GM23338 (cell line): ENCODE data around the gene SCAF4. TPM values are rescaled to one million over a fixed set of nuclear protein-coding genes. Genes with fewer than 3 reads are reported as not detected.

Experiments
- ATAC-seq: fragments of 200-7000 bp; cut with Tn5 transposase; 3 replicates; pipeline ENCODE4 v1.9.1; 2020
- DNase-seq: peaks from one replicate; pipeline ENCODE4 v3.0.0-alpha.2; 2015; ENCODE audit warnings: low spot score
- H2AFZ ChIP-seq: fragments of 200-600 bp; sonication (generic); 2 replicates; pipeline ENCODE4 v1.8.0; 2016; ENCODE audit warnings: antibody characterized with exemption, mild to moderate bottlenecking, moderate library complexity
- H3F3A ChIP-seq: fragments of 200-600 bp; sonication (generic); replicated peaks from 2 replicates; pipeline ENCODE4 v1.8.0; 2017; ENCODE audit warnings: antibody characterized with exemption, mixed run types, low read depth
- H3K27ac ChIP-seq: fragments of 200-600 bp; sonication (generic); 2 replicates; pipeline ENCODE4 v1.6.1; 2016; ENCODE audit warnings: low read depth
- H3K27me3 ChIP-seq: fragments of 200-600 bp; sonication (generic); 2 replicates; pipeline ENCODE4 v1.8.0; 2016; ENCODE audit warnings: mild to moderate bottlenecking, mixed run types, moderate library complexity; ENCODE audit not compliant: insufficient read depth
- H3K36me3 ChIP-seq: fragments of 200-600 bp; sonication (generic); 2 replicates; pipeline ENCODE4 v1.8.0; 2016; ENCODE audit warnings: mild to moderate bottlenecking; ENCODE audit not compliant: insufficient read depth
- H3K4me1 ChIP-seq: fragments of 200-600 bp; sonication (generic); 2 replicates; pipeline ENCODE4 v1.8.0; 2016; ENCODE audit warnings: mild to moderate bottlenecking, moderate library complexity; ENCODE audit not compliant: insufficient read depth
- H3K4me2 ChIP-seq: fragments of 200-600 bp; sonication (generic); 2 replicates; pipeline ENCODE4 v1.7.1; 2017; ENCODE audit warnings: mixed run types
- H3K4me3 ChIP-seq: fragments of 200-600 bp; sonication (generic); 2 replicates; pipeline ENCODE4 v1.6.1; 2016; ENCODE audit warnings: mixed run types
- H3K79me2 ChIP-seq: fragments of 200-600 bp; sonication (generic); replicated peaks from 2 replicates; pipeline ENCODE4 v1.8.0; 2017; ENCODE audit warnings: mild to moderate bottlenecking; ENCODE audit not compliant: insufficient read depth
- H3K9me2 ChIP-seq: fragments of 200-600 bp; sonication (generic); 2 replicates; pipeline ENCODE4 v1.8.0; 2017; ENCODE audit not compliant: insufficient read depth
- H4K20me1 ChIP-seq: fragments of 200-600 bp; sonication (generic); replicated peaks from 2 replicates; pipeline ENCODE4 v1.8.0; 2017; ENCODE audit warnings: mild to moderate bottlenecking; ENCODE audit not compliant: insufficient read depth
- H3K27ac Mint-ChIP-seq: 2 replicates; pipeline ENCODE4 v1.8.0; 2020; ENCODE audit warnings: inconsistent platforms, mild to moderate bottlenecking, moderate library complexity, mixed read lengths
- H3K27me3 Mint-ChIP-seq: 3 replicates; pipeline ENCODE4 v1.8.0; 2022; ENCODE audit warnings: low read depth, mild to moderate bottlenecking, moderate library complexity, mixed read lengths, inconsistent platforms; ENCODE audit not compliant: insufficient read depth, poor library complexity
- H3K36me3 Mint-ChIP-seq: 3 replicates; pipeline ENCODE4 v1.8.0; 2021; ENCODE audit warnings: low read depth, mild to moderate bottlenecking, inconsistent platforms, moderate library complexity, mixed read lengths
- H3K4me1 Mint-ChIP-seq: 3 replicates; pipeline ENCODE4 v1.8.0; 2020; ENCODE audit warnings: mild to moderate bottlenecking, inconsistent platforms, mixed read lengths
- H3K4me3 Mint-ChIP-seq: 3 replicates; pipeline ENCODE4 v1.8.0; 2021; ENCODE audit warnings: moderate library complexity, mild to moderate bottlenecking, inconsistent platforms, mixed read lengths
- H3K9me3 Mint-ChIP-seq: 3 replicates; pipeline ENCODE4 v1.8.0; 2020; ENCODE audit warnings: moderate library complexity, mild to moderate bottlenecking, inconsistent platforms, mixed read lengths
- CREB1 ChIP-seq: fragments of 250-450 bp; sonication (Bioruptor Pico); IDR thresholded peaks from 2 replicates; pipeline ENCODE4 v1.5.0; 2020; ENCODE audit warnings: low read depth, mild to moderate bottlenecking, moderate library complexity
- EZH2 ChIP-seq: fragments of 200-600 bp; sonication (generic); IDR thresholded peaks from one replicate; pipeline ENCODE4 v1.8.0; 2017; ENCODE audit warnings: antibody characterized with exemption, mild to moderate bottlenecking, low read depth; ENCODE audit not compliant: unreplicated experiment
- EZH2phosphoT487 ChIP-seq: fragments of 200-600 bp; sonication (generic); IDR thresholded peaks from one replicate; pipeline ENCODE4 v1.8.1; 2018; ENCODE audit warnings: antibody characterized with exemption; ENCODE audit not compliant: unreplicated experiment
- JUNB ChIP-seq: IDR thresholded peaks from one replicate; pipeline ENCODE4 v1.6.1; 2016; ENCODE audit warnings: antibody characterized with exemption; ENCODE audit not compliant: unreplicated experiment
- POLR2AphosphoS5 ChIP-seq: IDR thresholded peaks from 2 replicates; pipeline ENCODE4 v1.6.1; 2016; ENCODE audit warnings: antibody characterized with exemption, low read depth
- STAT1 ChIP-seq: IDR thresholded peaks from one replicate; pipeline ENCODE4 v1.6.1; 2016; ENCODE audit warnings: antibody characterized with exemption; ENCODE audit not compliant: unreplicated experiment
- ZNF114 ChIP-seq: fragments of 250-450 bp; sonication (Bioruptor Pico); IDR thresholded peaks from 2 replicates; pipeline ENCODE4 v1.5.0; 2020; ENCODE audit warnings: mild to moderate bottlenecking, moderate library complexity
- ZNF331 ChIP-seq: fragments of 250-450 bp; sonication (Bioruptor Pico); IDR thresholded peaks from 2 replicates; pipeline ENCODE4 v1.5.0; 2020; ENCODE audit warnings: low read depth, mild to moderate bottlenecking, moderate library complexity
- polyA plus RNA-seq: library from polyadenylated mRNA; unstranded; fragments of >200 nt; fragmentation: Nextera tagmentation; extraction: Ambion mirVana; gene quantifications from 2 replicates; pipeline ENCODE4 v1.2.1, GENCODE V29; 2016
- total RNA-seq: library from RNA; depleted of rRNA; stranded (reverse); fragments of >200 nt; shearing (Covaris generic); gene quantifications from 2 replicates; pipeline ENCODE4 v1.2.3, GENCODE V29; 2014
- TF ChIP-seq, protein P1 (sequence below): IDR thresholded peaks from 2 replicates; pipeline ENCODE4 v1.6.1; 2016; ENCODE audit warnings: antibody characterized with exemption
- TF ChIP-seq, protein P2 (sequence below): IDR thresholded peaks from one replicate; pipeline ENCODE4 v1.6.1; 2018; ENCODE audit warnings: antibody characterized with exemption; ENCODE audit not compliant: unreplicated experiment
- TF ChIP-seq, protein P3 (sequence below), 2 experiments: fragments of 200-600 bp in 1 of 2; sonication (generic) in 1 of 2; conservative IDR thresholded peaks; 2 replicates each; pipeline versions ENCODE4 v1.5.1 to v1.6.1; 2016 to 2017; ENCODE audit warnings: antibody characterized with exemption in 2 of 2, low read depth in 2 of 2, mild to moderate bottlenecking in 2 of 2, moderate library complexity in 1 of 2

SCAF4 gene
- total and polyA plus RNA-seq, 2 experiments from 2014 or later, result 29.7 to 45.8 TPM

DNA sequence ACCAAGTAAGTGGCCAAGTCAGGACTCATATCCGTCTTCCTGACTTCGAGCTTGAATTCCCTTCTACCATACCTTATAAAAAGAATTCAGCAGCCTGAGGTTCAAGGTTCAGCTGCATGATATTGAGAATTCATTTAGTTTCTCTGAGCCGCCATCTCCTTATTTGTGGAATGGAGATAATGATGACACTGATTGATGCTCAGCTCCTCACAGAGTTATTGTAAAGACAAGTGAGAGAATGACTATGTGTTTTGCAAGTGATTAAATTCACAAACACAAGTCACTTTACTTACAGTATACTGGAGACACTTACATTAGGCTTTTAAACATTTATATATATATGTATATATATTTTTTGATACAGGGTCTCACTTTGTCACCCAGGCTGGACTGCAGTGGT, 39.8 kb upstream of the SCAF4 start:
- no peaks in the 10 kb centered on the region for H3K4me1 Mint-ChIP-seq
- H2AFZ ChIP-seq, result no peak overlapping the region
- H4K20me1 ChIP-seq, result no peaks in the 10 kb centered on the region; the same call in 1 of the 2 replicates
- no peaks in the 10 kb centered on the region for H3K36me3 ChIP-seq
- H3K4me3 ChIP-seq, result no peak overlapping the region
- no peaks in the 10 kb centered on the region for H3K27me3 ChIP-seq
- H3K27me3 Mint-ChIP-seq, result no peaks in the 10 kb centered on the region
- no peaks in the 10 kb centered on the region for H3K36me3 Mint-ChIP-seq
- no peak overlapping the region for H3K27ac ChIP-seq
- no peak for TF ChIP-seq STAT1
- TF ChIP-seq, protein P1, sequence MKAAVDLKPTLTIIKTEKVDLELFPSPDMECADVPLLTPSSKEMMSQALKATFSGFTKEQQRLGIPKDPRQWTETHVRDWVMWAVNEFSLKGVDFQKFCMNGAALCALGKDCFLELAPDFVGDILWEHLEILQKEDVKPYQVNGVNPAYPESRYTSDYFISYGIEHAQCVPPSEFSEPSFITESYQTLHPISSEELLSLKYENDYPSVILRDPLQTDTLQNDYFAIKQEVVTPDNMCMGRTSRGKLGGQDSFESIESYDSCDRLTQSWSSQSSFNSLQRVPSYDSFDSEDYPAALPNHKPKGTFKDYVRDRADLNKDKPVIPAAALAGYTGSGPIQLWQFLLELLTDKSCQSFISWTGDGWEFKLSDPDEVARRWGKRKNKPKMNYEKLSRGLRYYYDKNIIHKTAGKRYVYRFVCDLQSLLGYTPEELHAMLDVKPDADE, result no peak
- no peak for TF ChIP-seq ZNF114 (CRISPR knock-in tag)
- no peak for TF ChIP-seq POLR2AphosphoS5
- TF ChIP-seq, protein P2, sequence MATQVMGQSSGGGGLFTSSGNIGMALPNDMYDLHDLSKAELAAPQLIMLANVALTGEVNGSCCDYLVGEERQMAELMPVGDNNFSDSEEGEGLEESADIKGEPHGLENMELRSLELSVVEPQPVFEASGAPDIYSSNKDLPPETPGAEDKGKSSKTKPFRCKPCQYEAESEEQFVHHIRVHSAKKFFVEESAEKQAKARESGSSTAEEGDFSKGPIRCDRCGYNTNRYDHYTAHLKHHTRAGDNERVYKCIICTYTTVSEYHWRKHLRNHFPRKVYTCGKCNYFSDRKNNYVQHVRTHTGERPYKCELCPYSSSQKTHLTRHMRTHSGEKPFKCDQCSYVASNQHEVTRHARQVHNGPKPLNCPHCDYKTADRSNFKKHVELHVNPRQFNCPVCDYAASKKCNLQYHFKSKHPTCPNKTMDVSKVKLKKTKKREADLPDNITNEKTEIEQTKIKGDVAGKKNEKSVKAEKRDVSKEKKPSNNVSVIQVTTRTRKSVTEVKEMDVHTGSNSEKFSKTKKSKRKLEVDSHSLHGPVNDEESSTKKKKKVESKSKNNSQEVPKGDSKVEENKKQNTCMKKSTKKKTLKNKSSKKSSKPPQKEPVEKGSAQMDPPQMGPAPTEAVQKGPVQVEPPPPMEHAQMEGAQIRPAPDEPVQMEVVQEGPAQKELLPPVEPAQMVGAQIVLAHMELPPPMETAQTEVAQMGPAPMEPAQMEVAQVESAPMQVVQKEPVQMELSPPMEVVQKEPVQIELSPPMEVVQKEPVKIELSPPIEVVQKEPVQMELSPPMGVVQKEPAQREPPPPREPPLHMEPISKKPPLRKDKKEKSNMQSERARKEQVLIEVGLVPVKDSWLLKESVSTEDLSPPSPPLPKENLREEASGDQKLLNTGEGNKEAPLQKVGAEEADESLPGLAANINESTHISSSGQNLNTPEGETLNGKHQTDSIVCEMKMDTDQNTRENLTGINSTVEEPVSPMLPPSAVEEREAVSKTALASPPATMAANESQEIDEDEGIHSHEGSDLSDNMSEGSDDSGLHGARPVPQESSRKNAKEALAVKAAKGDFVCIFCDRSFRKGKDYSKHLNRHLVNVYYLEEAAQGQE, result no peak
- no peak for TF ChIP-seq JUNB
- TF ChIP-seq EZH2, result no peak
- TF ChIP-seq EZH2phosphoT487, result no peak
- TF ChIP-seq CREB1, result no peak
- no peak for TF ChIP-seq ZNF331 (CRISPR knock-in tag)
- TF ChIP-seq, protein P3, sequence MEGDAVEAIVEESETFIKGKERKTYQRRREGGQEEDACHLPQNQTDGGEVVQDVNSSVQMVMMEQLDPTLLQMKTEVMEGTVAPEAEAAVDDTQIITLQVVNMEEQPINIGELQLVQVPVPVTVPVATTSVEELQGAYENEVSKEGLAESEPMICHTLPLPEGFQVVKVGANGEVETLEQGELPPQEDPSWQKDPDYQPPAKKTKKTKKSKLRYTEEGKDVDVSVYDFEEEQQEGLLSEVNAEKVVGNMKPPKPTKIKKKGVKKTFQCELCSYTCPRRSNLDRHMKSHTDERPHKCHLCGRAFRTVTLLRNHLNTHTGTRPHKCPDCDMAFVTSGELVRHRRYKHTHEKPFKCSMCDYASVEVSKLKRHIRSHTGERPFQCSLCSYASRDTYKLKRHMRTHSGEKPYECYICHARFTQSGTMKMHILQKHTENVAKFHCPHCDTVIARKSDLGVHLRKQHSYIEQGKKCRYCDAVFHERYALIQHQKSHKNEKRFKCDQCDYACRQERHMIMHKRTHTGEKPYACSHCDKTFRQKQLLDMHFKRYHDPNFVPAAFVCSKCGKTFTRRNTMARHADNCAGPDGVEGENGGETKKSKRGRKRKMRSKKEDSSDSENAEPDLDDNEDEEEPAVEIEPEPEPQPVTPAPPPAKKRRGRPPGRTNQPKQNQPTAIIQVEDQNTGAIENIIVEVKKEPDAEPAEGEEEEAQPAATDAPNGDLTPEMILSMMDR (conservative IDR thresholded peaks at IDR 0.05; ENCODE audit: low read depth in 2 of 2), result no peak
- H3K9me3 Mint-ChIP-seq, result peaks cover 5% of the 10 kb centered on the region; the same call in 2 of the 3 replicates
- no peak overlapping the region for H3K4me2 ChIP-seq
- DNase-seq, result no peak
- no peaks in the 10 kb centered on the region for H3K79me2 ChIP-seq
- H3K9me2 ChIP-seq, result peaks cover 3% of the 10 kb centered on the region; the same call in 1 of the 2 replicates
- no peak for ATAC-seq
- H3K27ac Mint-ChIP-seq, result no peak overlapping the region
- H3K4me3 Mint-ChIP-seq, result no peak overlapping the region
- H3K4me1 ChIP-seq, result no peaks in the 10 kb centered on the region
- H3F3A ChIP-seq, result no peaks in the 10 kb centered on the region
